NCI-H446 (cell line): ENCODE data around the gene JADE1.

Experiments used
- DNase-seq, 2 experiments: peaks; one replicate each; lab custom pipeline; 2025; lab: John Stamatoyannopoulos, UW

The JADE1 gene

GRCh38 chr4:128879283-128879682 lies 69.8 kb downstream of the JADE1 start:
- no peak for DNase-seq

GRCh38 chr4:128879971-128880370 lies 70.5 kb downstream of the JADE1 start:
- no peak for DNase-seq

DNA sequence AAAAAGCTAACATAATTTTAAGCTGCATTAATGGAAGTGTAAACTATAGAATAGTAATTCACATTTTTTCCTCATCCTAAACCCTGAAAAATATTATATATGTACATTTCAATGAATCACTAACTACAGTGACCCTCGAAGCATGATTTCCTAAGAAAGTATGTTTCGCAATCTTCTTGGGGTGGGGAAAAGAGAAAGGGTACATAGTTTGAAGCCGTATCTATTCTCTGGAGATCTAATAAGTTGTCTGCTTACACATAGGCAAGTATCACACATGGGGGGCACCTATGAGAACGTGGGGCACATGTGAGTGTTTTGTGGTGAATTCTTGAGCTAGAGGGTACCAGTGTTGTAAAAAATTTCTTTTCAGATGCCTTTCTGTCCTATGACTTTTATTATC lies 71.2 kb downstream of the JADE1 start:
- no peak for DNase-seq

GRCh38 chr4:128904821-128905220 lies 95.3 kb downstream of the JADE1 start:
- DNase-seq, result no peak

DNA sequence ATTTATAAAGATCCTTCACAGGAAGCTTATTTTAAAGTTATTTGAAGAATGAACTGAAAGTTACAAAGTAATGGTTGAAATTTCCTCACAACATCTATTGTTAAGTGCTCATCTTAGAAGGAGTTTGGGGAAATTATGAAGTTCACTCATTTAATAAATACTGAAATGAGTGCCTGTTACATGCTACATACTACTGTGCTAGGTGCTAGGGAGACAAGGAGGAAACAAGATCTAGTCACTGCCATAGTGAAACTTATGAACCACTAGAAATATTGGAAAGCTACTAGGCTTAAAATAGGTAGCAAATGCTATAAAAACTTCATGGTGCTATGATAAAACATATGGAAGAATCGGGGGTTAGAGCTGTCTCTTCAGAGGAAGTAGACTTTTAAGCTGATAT lies 97.1 kb downstream of the JADE1 start:
- no peak for DNase-seq

DNA sequence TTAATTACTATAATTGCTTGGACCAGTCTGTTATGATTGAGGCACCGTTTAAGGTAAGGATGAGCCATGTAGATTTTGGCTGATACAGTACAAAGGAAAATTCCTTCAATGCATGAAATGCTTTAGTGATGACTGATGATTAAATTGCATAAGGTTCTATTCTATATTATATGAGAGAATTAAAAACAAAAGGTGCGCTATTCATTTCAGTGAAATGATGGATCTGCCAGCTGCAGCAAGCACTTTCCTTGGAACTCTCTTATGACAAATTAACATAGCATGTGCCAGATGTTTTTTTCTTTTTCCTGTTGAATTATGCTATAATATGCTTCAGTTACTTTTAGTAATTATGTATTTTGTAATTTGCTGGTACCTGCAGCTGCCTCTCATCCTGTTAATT lies 98.5 kb downstream of the JADE1 start:
- DNase-seq, result no peak

GRCh38 chr4:128908735-128909134 lies 99.2 kb downstream of the JADE1 start:
- DNase-seq, result no peak

DNA sequence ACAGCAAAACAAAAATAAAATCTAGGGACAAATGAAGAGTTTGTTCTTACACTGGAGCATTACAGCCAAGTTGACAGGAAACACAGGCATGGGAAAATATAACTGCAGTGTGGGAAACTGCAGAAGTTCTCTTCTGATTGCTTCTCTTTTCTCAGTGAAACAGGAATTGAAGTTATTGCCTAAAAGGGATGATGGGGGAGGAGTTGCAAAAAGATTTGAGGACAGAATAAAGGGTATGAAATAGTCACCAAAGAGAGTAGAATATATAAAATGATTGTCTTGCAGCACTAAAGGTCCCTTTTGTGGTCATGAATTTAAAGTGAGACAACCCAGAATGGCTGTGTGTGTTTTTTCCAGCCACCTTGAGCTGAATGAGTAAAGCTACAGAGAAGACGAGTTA lies 103.7 kb downstream of the JADE1 start:
- DNase-seq, result no peak

DNA sequence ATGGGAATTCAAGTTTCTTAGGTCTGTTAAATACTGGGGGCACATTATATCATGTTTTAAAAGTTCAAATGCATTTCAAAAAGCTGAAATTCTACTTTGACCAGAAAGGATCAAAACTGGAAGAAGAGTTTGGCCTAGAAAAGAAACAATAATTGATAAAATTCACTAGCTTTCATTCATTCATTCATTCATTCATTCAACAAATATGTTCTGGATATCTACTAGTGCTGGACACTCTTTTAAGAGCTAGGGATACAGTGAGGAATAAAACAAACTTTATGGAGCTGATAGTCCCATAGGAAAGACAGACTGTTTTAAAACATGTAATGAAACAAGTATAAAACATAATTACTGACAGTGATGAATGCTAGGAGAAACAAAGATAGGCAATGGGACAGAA lies 106.0 kb downstream of the JADE1 start:
- no peak for DNase-seq

DNA sequence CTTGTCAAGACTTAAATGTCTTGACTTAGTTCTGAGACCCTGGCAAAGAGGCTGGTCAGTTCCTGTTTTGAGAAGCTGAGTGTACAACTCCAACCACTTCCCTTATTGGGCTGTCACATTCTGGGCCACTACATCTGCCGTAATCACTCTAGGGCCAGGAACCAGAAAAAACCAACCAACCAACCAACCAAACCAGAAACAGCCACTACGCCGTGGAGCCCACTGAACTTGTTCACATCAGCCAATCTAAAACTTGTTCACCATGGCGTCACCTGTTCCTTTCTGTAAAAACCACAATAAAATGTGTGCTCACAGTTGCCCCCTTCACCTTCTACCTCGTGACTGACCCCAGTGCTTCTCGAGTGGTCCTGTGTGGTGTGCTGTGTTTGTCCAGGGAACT lies 107.3 kb downstream of the JADE1 start:
- no peak for DNase-seq

DNA sequence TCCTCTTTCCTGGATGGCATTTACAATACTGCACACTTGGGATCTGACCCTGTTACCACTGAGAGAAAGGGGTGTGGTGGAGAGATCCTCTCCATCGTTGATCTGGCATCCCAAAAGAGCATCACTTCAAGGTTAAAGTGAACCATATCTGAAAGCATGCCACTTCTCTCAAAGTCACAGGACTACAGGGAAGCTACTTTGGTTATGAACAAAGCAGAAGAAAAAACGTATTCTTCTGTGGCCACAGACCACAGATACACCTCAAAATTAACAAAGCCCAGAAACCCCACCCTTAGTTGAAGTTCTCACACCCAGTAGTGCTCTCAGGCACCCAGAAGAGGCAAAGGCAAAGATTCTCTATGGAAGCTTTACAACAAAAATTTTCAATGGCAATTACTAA lies 108.3 kb downstream of the JADE1 start:
- no peak for DNase-seq

- DNase-seq, result no peak
Observed at GRCh38 chr4:128921954-128922353, 112.5 kb downstream of the JADE1 start.
